Aorta (tissue), 5 donors: ENCODE results near the gene DNAAF6. TPM values are rescaled to one million over a fixed set of nuclear protein-coding genes. Genes with fewer than 3 reads are reported as not detected.

Experiments used
- ATAC-seq: fragments of 200-7000 bp; cut with Tn5 transposase; one replicate; pipeline ENCODE4 v1.9.1; 2022; ENCODE audit warnings: moderate library complexity; ENCODE audit not compliant: low FRiP score
- DNase-seq, 2 donors: peaks; one replicate each; pipeline ENCODE4 v3.0.0-alpha.2; 2020
- H3K27ac ChIP-seq, 2 donors: one replicate each; pipeline ENCODE4 v1.5.1; 2013; ENCODE audit warnings: low read length in 2 of 2, mild to moderate bottlenecking in 2 of 2, moderate library complexity in 2 of 2, control low read depth in 1 of 2, inconsistent platforms in 1 of 2, low read depth in 1 of 2
- H3K27me3 ChIP-seq, 2 donors: one replicate each; pipeline ENCODE4 v1.6.1; 2013; ENCODE audit warnings: control low read depth in 1 of 2, low read length in 1 of 2, mild to moderate bottlenecking in 1 of 2, moderate library complexity in 1 of 2; ENCODE audit not compliant: insufficient read depth in 2 of 2, control insufficient read depth in 1 of 2
- H3K36me3 ChIP-seq, 2 donors: one replicate each; pipeline ENCODE4 v1.6.1; 2013; ENCODE audit warnings: control low read depth in 1 of 2, low read length in 1 of 2, mild to moderate bottlenecking in 1 of 2; ENCODE audit not compliant: insufficient read depth in 2 of 2, control insufficient read depth in 1 of 2
- H3K4me1 ChIP-seq, 2 donors: one replicate each; pipeline ENCODE4 v1.6.1; 2013; ENCODE audit warnings: low read length in 2 of 2, control low read depth in 1 of 2, mild to moderate bottlenecking in 1 of 2, moderate library complexity in 1 of 2; ENCODE audit not compliant: insufficient read depth in 2 of 2, control insufficient read depth in 1 of 2
- H3K4me3 ChIP-seq, 2 donors: one replicate each; pipeline ENCODE4 v1.5.1; 2013; ENCODE audit warnings: low read length in 2 of 2, control low read depth in 1 of 2, mild to moderate bottlenecking in 1 of 2
- H3K9me3 ChIP-seq: one replicate; pipeline ENCODE4 v1.6.1; 2013; ENCODE audit warnings: mild to moderate bottlenecking, low read length; ENCODE audit not compliant: control insufficient read depth
- WGBS, 2 donors: extraction: QIAGEN DNeasy Blood & Tissue Kit; methylation state at CpG; one replicate each; pipeline ENCODE4 v1.1.7; 2013; 5-methylcytosine and 5-hydroxymethylcytosine counted together
- intact Hi-C, 2 donors: fragments of 100-400 bp; cut with DNase I; formaldehyde crosslinking; loops; one replicate each; pipeline versions ENCODE4 v1.14.2 to v1.15.0; 2022
- polyA plus RNA-seq, 2 donors: library from polyadenylated mRNA; stranded (reverse); fragments of 200-250 nt; gene quantifications; one replicate each; pipeline ENCODE4 v1.2.3, GENCODE V29; 2013
- total RNA-seq, 2 donors: library from RNA; stranded (reverse); fragmentation: NEBNext Ultra II Directional; extraction: Animal tissue kit (Norgen Biotek cat#: 25700); gene quantifications; one replicate each; pipeline ENCODE4 v1.2.1, GENCODE V29; 2021
- donor health status: healthy with polysubstance abuse.
- donor health status: Bipolar disorder and iron deficiency.
- donor health status: DM: no; HTN: no; CAD: no.
- donor health status: DM: no; HTN: no; CAD: no.
- donor health status: DM: yes; HTN: yes; CAD: no.

Gene DNAAF6
- total and polyA plus RNA-seq, 4 donors, result not detected

- no peak overlapping the region for H3K4me3 ChIP-seq
- no peaks in the 10 kb centered on the region for H3K27me3 ChIP-seq
- no peak for ATAC-seq
- no peaks in the 10 kb centered on the region for H3K9me3 ChIP-seq
- H3K27ac ChIP-seq, result no peak overlapping the region
- no peaks in the 10 kb centered on the region for H3K36me3 ChIP-seq
- intact Hi-C loops, result no loop called here
- DNase-seq, result no peak
- H3K4me1 ChIP-seq, result no peaks in the 10 kb centered on the region
- WGBS, 2 donors, result 4 to 27% methylated on average over 41 of the region's 41 CpGs
These were observed 66.1 kb downstream of the DNAAF6 start for GRCh38 chrX:107272431-107272921.

GRCh38 chrX:107273795-107274194, 67.4 kb downstream of the DNAAF6 start:
- 75 to 79% methylated on average over 3 of the region's 3 CpGs for WGBS, 2 donors
- no peak for DNase-seq
- Histone ChIP-seq H3K4me1 (no peaks in the 10 kb centered on the region), H3K9me3 (no peaks in the 10 kb centered on the region), H3K36me3 (no peaks in the 10 kb centered on the region), H3K27me3 (no peaks in the 10 kb centered on the region), H3K4me3 (no peak overlapping the region), H3K27ac (no peak overlapping the region)
- intact Hi-C loops, result no loop called here
- ATAC-seq, result no peak

GRCh38 chrX:107288676-107289075, 82.3 kb downstream of the DNAAF6 start:
- no peak for ATAC-seq
- 40 to 66% methylated on average over 4 of the region's 4 CpGs for WGBS, 2 donors
- Histone ChIP-seq H3K27ac (no peak overlapping the region), H3K27me3 (no peaks in the 10 kb centered on the region), H3K9me3 (no peaks in the 10 kb centered on the region), H3K4me3 (no peak overlapping the region), H3K4me1 (no peaks in the 10 kb centered on the region), H3K36me3 (no peaks in the 10 kb centered on the region)
- intact Hi-C loops, result no loop called here
- no peak for DNase-seq

- no peaks in the 10 kb centered on the region for H3K4me1 ChIP-seq
- no peak overlapping the region for H3K27ac ChIP-seq
- no peak overlapping the region for H3K4me3 ChIP-seq
- DNase-seq (no peak), ATAC-seq (no peak)
- no peaks in the 10 kb centered on the region for H3K27me3 ChIP-seq
- no peaks in the 10 kb centered on the region for H3K36me3 ChIP-seq
- WGBS, 2 donors, result 81% methylated on average over 2 of the region's 2 CpGs
- intact Hi-C loops, result no loop called here
- H3K9me3 ChIP-seq, result no peaks in the 10 kb centered on the region
These were observed 83.6 kb downstream of the DNAAF6 start for GRCh38 chrX:107290019-107290418.

GRCh38 chrX:107293056-107293455, 86.6 kb downstream of the DNAAF6 start:
- no peaks in the 10 kb centered on the region for H3K4me1 ChIP-seq
- H3K27ac ChIP-seq, result no peak overlapping the region
- ATAC-seq (no peak), DNase-seq (no peak)
- H3K36me3 ChIP-seq, result no peaks in the 10 kb centered on the region
- intact Hi-C loops, result no loop called here
- H3K4me3 ChIP-seq, result no peak overlapping the region
- H3K9me3 ChIP-seq, result no peaks in the 10 kb centered on the region
- WGBS, 2 donors, result 54% methylated on average over 2 of the region's 2 CpGs
- H3K27me3 ChIP-seq, result no peaks in the 10 kb centered on the region

Other genes starting within 250 kb of the DNAAF6 start
- gene MORC4, start 206.4 kb upstream of the DNAAF6 start, total RNA-seq, result 10 to 100 TPM; 16.7 to 17.0 TPM
- 1 to 10 TPM; 8.0 to 9.6 TPM for gene MORC4, start 206.4 kb upstream of the DNAAF6 start, polyA plus RNA-seq
- 10 to 100 TPM; 14.0 to 25.2 TPM for gene RBM41, start 87.8 kb upstream of the DNAAF6 start, total RNA-seq
- 1 to 10 TPM; 4.9 to 5.6 TPM for gene RBM41, start 87.8 kb upstream of the DNAAF6 start, polyA plus RNA-seq
- gene NUP62CL, start 178 bp upstream of the DNAAF6 start, total RNA-seq, result under 1 TPM; 0.39 to 0.96 TPM
- not detected for gene NUP62CL, start 178 bp upstream of the DNAAF6 start, polyA plus RNA-seq
- gene FRMPD3, start 243.0 kb downstream of the DNAAF6 start, total RNA-seq, result 1 to 10 TPM in 1 of 2 donors, under 1 TPM in 1; 0.19 to 1.2 TPM
- not detected for gene FRMPD3, start 243.0 kb downstream of the DNAAF6 start, polyA plus RNA-seq